Prostate gland (tissue), 2 donors: ENCODE data around the gene HSBP1L1.
"Not testable (repeated sequence)": the region's sequence is repeated elsewhere in the genome, so short reads cannot be mapped to it uniquely, and the experiment has no call there.

Experiments
- CTCF ChIP-seq, 4 experiments: fragments of 200-600 bp in 2 of 4; fragments of 450-650 bp in 2 of 4; sonication (generic) in 2 of 4; IDR thresholded peaks; 1 replicate in 3 of 4; 2 replicates in 1 of 4; pipeline ENCODE4 v1.5.1; 2016 to 2019; ENCODE audit warnings: antibody characterized with exemption in 4 of 4, mild to moderate bottlenecking in 2 of 4, moderate library complexity in 2 of 4
- POLR2A ChIP-seq: fragments of 450-650 bp; IDR thresholded peaks from one replicate; pipeline ENCODE4 v1.6.1; 2016; ENCODE audit warnings: antibody characterized with exemption, mild to moderate bottlenecking

- not testable (repeated sequence) for TF ChIP-seq POLR2A; CTCF (IDR thresholded peaks at IDR 0.05)
These were observed 35.3 kb downstream of the HSBP1L1 start for GRCh38 chr18:79999701-80000100.
